CD4-positive, CD25-positive, alpha-beta regulatory T cell (primary cell): ENCODE results near the gene LZTS3. TPM values are rescaled to one million over a fixed set of nuclear protein-coding genes. Genes with fewer than 3 reads are reported as not detected.

Experiments
- ATAC-seq, 2 donors: fragments of 150-1000 bp; cut with Tn5 transposase; one replicate each; pipeline ENCODE4 v1.10.0; 2021; ENCODE audit warnings: low read depth in 2 of 2, moderate number of reproducible peaks in 2 of 2, moderate library complexity in 1 of 2
- DNase-seq, 3 donors: peaks; one replicate each; pipeline versions ENCODE4 v3.0.0 to v3.0.0-alpha.2; 2012 to 2022; ENCODE audit warnings: mixed read lengths in 1 of 3
- H3K27ac ChIP-seq: one replicate; pipeline ENCODE4 v1.7.0; 2013; ENCODE audit warnings: mild to moderate bottlenecking, low read length; ENCODE audit not compliant: insufficient read depth, poor library complexity, severe bottlenecking
- H3K27me3 ChIP-seq: one replicate; pipeline ENCODE4 v1.7.0; 2013; ENCODE audit warnings: low read length; ENCODE audit not compliant: control insufficient read depth, insufficient read depth
- H3K36me3 ChIP-seq: one replicate; pipeline ENCODE4 v1.7.0; 2013; ENCODE audit warnings: mild to moderate bottlenecking, low read length, moderate library complexity; ENCODE audit not compliant: control insufficient read depth, insufficient read depth
- H3K4me1 ChIP-seq: 2 replicates; pipeline ENCODE4 v1.7.0; 2013; ENCODE audit warnings: mild to moderate bottlenecking, low read length; ENCODE audit not compliant: insufficient read depth, control insufficient read depth, poor library complexity, severe bottlenecking
- H3K4me3 ChIP-seq: one replicate; pipeline ENCODE4 v1.7.0; 2013; ENCODE audit warnings: low read depth, mild to moderate bottlenecking, low read length, moderate library complexity
- H3K9me3 ChIP-seq, 2 experiments: 1 replicate in 1 of 2; 2 replicates in 1 of 2; pipeline ENCODE4 v1.7.0; 2013; ENCODE audit warnings: low read length in 2 of 2, mild to moderate bottlenecking in 1 of 2, moderate library complexity in 1 of 2; ENCODE audit not compliant: control insufficient read depth in 2 of 2
- H3K27ac Mint-ChIP-seq, 3 donors: one replicate each; pipeline ENCODE4 v1.8.0; 2020 to 2022; ENCODE audit warnings: mild to moderate bottlenecking in 3 of 3, mixed read lengths in 3 of 3, moderate library complexity in 2 of 3
- H3K27me3 Mint-ChIP-seq: one replicate; pipeline ENCODE4 v1.8.0; 2022; ENCODE audit warnings: mild to moderate bottlenecking, mixed read lengths
- H3K36me3 Mint-ChIP-seq: one replicate; pipeline ENCODE4 v1.8.0; 2020; ENCODE audit warnings: mixed read lengths
- H3K4me1 Mint-ChIP-seq, 4 donors: one replicate each; pipeline ENCODE4 v1.8.0; 2020 to 2022; ENCODE audit warnings: mixed read lengths in 4 of 4, mild to moderate bottlenecking in 1 of 4
- H3K4me3 Mint-ChIP-seq, 4 donors: one replicate each; pipeline ENCODE4 v1.8.0; 2020 to 2022; ENCODE audit warnings: mild to moderate bottlenecking in 4 of 4, mixed read lengths in 4 of 4, moderate library complexity in 3 of 4
- H3K9me3 Mint-ChIP-seq, 7 donors: one replicate each; pipeline ENCODE4 v1.8.0; 2020 to 2022; ENCODE audit warnings: mixed read lengths in 7 of 7, mild to moderate bottlenecking in 3 of 7, moderate library complexity in 2 of 7
- polyA plus RNA-seq, 4 donors: library from polyadenylated mRNA; unstranded; fragments of 300-500 nt; fragmentation: Illumina TruSeq; gene quantifications; one replicate each; pipeline ENCODE4 v1.2.3, GENCODE V29; 2021
- total RNA-seq: library from RNA; stranded (reverse); gene quantifications from one replicate; pipeline ENCODE4 v1.2.3, GENCODE V29; 2022

Gene LZTS3
- total and polyA plus RNA-seq, 5 donors from 2014 or later = 1.0 to 24.2 (median 1.1) TPM

DNA sequence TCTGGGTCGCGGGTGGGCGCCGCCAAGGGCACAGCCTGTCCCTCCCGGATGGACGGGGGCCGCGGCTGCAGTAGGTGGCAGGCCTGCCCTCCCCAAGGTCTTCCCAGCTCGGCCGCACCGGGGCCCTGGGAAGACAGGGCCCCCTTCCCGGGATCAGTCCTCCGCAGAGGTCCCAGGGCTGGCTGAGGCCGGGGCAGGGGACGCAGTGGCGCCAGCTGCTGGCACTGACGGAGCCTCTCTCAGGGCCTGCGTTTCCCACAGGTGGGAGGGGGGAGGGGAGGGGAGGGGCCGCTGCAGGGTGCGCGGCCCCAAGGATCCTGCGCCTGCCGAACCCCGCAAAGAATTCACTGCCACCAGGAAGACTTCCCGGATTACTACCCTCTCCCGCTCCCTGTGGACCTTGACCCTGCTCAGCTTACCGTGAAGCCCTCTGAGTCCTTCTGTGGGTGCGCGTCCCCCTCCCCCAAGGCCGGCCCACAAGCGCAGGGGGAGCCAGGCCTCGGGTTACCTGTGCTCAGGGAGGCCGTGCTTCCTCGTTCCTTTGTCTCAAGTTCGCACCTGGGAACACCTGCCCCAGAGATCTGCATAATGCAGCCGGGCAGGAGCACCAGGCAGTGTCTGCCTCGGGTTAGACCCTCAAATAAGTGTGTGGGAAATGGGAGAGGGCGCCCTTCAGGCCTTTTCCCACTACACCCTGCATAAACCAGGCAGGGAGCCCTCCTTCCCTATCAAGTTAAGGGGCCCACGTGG, 5.1 kb downstream of the LZTS3 start:
- H3K9me3 ChIP-seq = no peaks in the 10 kb centered on the region
- H3K27me3 Mint-ChIP-seq = peaks cover 51% of the 10 kb centered on the region
- H3K27ac ChIP-seq = no peak overlapping the region
- H3K4me1 ChIP-seq = peaks cover 14% of the 10 kb centered on the region
- H3K36me3 ChIP-seq = no peaks in the 10 kb centered on the region
- H3K36me3 Mint-ChIP-seq = no peaks in the 10 kb centered on the region
- no peak overlapping the region for H3K27ac Mint-ChIP-seq
- DNase-seq (no peak), ATAC-seq (no peak)
- peak overlapping the region in 2 of 4 donors; percentile 16 to 83 for H3K4me3 Mint-ChIP-seq
- H3K27me3 ChIP-seq = peaks cover 6% of the 10 kb centered on the region
- peaks cover 0 to 15% (median 0%) of the 10 kb centered on the region in 4 donors for H3K4me1 Mint-ChIP-seq
- H3K9me3 Mint-ChIP-seq = no peaks in the 10 kb centered on the region
- no peak overlapping the region for H3K4me3 ChIP-seq

DNA sequence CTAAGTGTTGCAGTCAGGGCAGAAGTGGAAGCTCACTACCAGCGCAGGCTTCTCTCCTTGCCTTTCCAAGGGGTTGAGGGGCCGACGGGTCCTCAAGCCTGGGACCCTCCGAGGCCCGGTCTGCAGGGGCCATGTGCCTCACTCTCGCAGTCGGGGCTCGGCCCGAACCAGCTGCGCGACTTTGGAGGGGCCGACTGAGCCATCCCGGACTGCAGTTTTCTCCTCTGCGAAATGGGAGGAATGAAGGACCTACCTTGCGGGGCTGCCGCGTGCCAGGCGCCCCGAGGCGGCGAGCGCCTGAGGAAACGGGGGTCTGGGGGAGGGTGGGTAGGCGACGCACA, 5.6 kb downstream of the LZTS3 start:
- Histone ChIP-seq H3K4me3 (no peak overlapping the region), H3K4me1 (peaks cover 12% of the 10 kb centered on the region), H3K27ac (no peak overlapping the region), H3K9me3 (no peaks in the 10 kb centered on the region), H3K27me3 (peaks cover 6% of the 10 kb centered on the region), H3K36me3 (no peaks in the 10 kb centered on the region)
- H3K36me3 Mint-ChIP-seq = no peaks in the 10 kb centered on the region
- no peak for ATAC-seq
- H3K4me1 Mint-ChIP-seq = peaks cover 0 to 14% (median 0%) of the 10 kb centered on the region in 4 donors
- no peak overlapping the region for H3K27ac Mint-ChIP-seq
- H3K9me3 Mint-ChIP-seq = no peaks in the 10 kb centered on the region
- H3K27me3 Mint-ChIP-seq = peaks cover 51% of the 10 kb centered on the region
- DNase-seq = no peak
- peak overlapping the region in 1 of 4 donors; percentile 67 for H3K4me3 Mint-ChIP-seq

DNA sequence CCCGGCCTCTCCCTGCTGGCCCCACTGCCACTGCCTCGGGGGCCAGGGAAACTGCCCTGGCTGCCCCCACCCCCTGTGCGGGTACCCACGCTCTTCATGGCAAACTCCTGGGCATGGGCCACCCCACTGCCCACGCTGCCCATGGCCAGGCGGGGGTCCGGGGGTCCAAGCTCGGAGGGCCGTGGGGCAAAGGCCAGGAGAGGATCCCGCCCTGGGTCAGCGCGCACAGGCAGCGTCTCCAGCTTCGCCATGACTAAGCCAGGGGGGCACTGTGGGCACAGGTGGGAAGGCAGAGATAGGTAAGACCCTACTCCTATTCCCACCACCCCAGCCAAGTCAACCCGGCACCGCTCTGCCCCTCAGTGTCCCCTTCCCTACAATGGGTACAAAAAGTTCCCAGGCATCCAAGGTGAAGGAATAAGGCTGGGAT, 6.4 kb downstream of the LZTS3 start:
- Mint-ChIP-seq H3K4me3 (peak overlapping the region in 1 of 4 donors; percentile 67), H3K27ac (no peak overlapping the region)
- no peak for ATAC-seq

DNA sequence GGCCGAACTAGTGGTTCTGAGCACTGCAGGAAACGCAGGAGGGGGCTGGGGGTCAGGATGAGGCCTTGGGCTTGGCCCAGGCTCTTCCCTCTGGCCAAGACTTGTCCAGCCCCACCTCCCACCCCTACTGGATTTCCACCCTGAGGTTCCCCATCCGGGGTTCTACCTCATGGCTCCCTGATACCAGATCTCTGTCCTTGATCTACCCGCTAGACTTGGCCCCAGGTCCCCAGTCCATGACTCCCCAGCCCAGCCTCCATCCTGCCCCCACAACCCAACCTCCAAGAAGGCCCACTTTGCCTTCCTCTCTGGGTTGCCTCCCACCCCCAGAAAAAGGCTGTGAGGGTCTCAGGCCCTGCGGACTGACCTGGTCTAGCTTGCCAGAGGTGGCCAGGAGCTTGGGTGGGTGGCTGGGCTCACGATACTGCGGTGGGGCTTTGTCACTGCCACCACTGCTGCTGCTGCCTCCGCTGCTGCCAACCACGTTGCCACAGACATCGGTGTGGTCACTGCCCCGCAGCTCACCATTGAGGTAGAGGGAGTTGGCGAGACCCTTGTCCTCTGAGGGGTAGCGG, 6.9 kb downstream of the LZTS3 start:
- no peak overlapping the region for H3K27ac Mint-ChIP-seq
- Histone ChIP-seq H3K27ac (no peak overlapping the region), H3K4me3 (no peak overlapping the region), H3K27me3 (peaks cover 3% of the 10 kb centered on the region), H3K4me1 (peaks cover 7% of the 10 kb centered on the region), H3K36me3 (no peaks in the 10 kb centered on the region), H3K9me3 (no peaks in the 10 kb centered on the region)
- peak overlapping the region in 1 of 4 donors; percentile 29 for H3K4me3 Mint-ChIP-seq
- no peak for DNase-seq
- H3K36me3 Mint-ChIP-seq = no peaks in the 10 kb centered on the region
- no peaks in the 10 kb centered on the region for H3K9me3 Mint-ChIP-seq
- peaks cover 40% of the 10 kb centered on the region for H3K27me3 Mint-ChIP-seq
- ATAC-seq = no peak
- H3K4me1 Mint-ChIP-seq = peaks cover 0 to 9% (median 0%) of the 10 kb centered on the region in 4 donors

More for the DNA sequence above, 6.4 kb downstream of the LZTS3 start:
- H3K36me3 Mint-ChIP-seq = no peaks in the 10 kb centered on the region
- no peak overlapping the region for H3K4me3 ChIP-seq
- H3K9me3 ChIP-seq = no peaks in the 10 kb centered on the region
- H3K4me1 ChIP-seq = peaks cover 7% of the 10 kb centered on the region
- no peak for DNase-seq
- no peaks in the 10 kb centered on the region for H3K9me3 Mint-ChIP-seq
- H3K36me3 ChIP-seq = no peaks in the 10 kb centered on the region
- peaks cover 3% of the 10 kb centered on the region for H3K27me3 ChIP-seq
- peaks cover 0 to 9% (median 0%) of the 10 kb centered on the region in 4 donors for H3K4me1 Mint-ChIP-seq
- H3K27ac ChIP-seq = no peak overlapping the region
- H3K27me3 Mint-ChIP-seq = peaks cover 44% of the 10 kb centered on the region

DNA sequence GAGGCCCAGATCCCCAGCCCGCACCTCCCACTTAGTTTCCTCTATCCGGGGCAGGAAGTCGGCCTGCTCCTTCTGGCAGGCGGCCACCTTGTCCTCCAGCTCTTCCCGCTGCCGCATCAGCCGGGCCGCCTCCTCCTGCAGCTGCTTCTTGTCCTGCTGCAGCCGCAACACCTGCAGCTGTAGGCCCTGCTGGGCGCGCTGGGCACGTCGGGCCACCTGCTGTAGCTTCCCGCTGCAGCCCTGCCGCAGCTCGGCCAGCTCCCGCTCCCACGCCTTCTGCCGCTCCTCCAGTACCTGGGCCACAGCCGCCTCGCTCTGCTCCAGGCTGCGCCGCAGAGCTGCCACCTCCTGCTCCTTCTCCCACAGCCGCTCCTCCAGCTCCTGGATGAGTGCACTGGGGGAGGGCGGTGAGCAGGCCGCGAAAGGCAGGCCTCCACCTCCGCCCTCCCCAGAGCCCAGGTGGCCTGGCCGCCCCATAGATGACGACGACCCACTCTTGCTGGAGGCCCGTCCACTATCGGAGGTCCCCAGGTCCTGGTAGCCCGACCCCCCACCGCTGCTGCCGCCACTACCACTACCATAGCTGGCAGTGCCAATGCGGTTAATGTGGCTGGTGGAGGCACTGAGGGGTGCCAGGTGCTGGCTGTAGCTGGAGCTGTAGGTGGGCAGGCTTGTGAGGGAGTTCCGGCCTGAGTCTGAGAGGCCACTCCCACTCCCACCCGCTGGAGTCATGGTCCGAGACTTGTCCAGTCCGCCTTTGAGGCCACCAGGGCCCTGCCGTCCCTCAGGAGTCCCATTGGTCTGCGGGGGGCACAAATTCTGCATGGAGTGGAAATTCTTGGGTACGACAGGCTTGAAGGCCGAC, 7.6 kb downstream of the LZTS3 start:
- Mint-ChIP-seq H3K4me1 (peaks cover 0 to 14% (median 0%) of the 10 kb centered on the region in 4 donors), H3K36me3 (no peaks in the 10 kb centered on the region), H3K4me3 (peak overlapping the region in 2 of 4 donors; percentile 15 to 29), H3K27me3 (peaks cover 33% of the 10 kb centered on the region), H3K27ac (no peak overlapping the region), H3K9me3 (no peaks in the 10 kb centered on the region)
- Histone ChIP-seq H3K4me3 (no peak overlapping the region), H3K36me3 (no peaks in the 10 kb centered on the region), H3K27ac (no peak overlapping the region), H3K9me3 (no peaks in the 10 kb centered on the region), H3K4me1 (peaks cover 7% of the 10 kb centered on the region), H3K27me3 (peaks cover 3% of the 10 kb centered on the region)
- DNase-seq = no peak
- no peak for ATAC-seq

DNA sequence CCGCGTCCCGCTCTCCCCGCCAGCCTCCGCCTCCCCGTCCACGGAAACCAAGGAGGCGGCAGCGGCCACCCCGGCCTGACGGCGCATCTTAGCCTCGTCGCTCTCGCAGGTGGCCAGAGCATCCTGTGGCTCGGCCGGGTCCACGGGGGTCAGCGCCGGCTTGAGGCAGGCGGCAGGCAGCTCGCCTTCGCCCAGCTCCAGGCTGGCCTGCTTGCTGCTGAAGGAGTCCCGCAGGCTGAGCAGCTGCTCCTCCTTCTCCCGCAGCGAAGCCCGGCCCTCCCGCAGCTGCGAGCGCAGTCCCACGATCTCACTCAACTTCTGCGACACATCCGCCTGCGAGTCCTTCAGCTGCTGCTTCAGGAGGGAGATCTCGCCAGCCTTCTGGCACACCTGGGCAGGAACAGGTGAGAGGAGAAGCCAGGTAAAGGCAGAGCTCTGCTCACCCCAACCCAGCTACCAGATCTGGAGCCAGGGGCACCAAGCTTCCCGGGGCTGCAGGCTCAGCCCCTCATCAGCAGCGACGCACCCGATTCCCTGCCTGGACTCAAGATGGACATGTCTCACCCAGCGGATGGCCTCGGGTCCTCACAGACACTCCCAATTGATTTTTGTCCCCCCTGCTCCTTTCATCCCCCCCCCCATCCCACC, 8.5 kb downstream of the LZTS3 start:
- Mint-ChIP-seq H3K9me3 (no peaks in the 10 kb centered on the region), H3K27me3 (peaks cover 32% of the 10 kb centered on the region), H3K36me3 (no peaks in the 10 kb centered on the region), H3K4me3 (peak overlapping the region in 1 of 4 donors; percentile 15), H3K27ac (no peak overlapping the region), H3K4me1 (peaks cover 0 to 15% (median under 1%) of the 10 kb centered on the region in 4 donors)
- Histone ChIP-seq H3K27ac (no peak overlapping the region), H3K4me1 (peaks cover 12% of the 10 kb centered on the region), H3K36me3 (no peaks in the 10 kb centered on the region), H3K4me3 (no peak overlapping the region), H3K9me3 (no peaks in the 10 kb centered on the region), H3K27me3 (peaks cover 3% of the 10 kb centered on the region)
- no peak for ATAC-seq
- no peak for DNase-seq

DNA sequence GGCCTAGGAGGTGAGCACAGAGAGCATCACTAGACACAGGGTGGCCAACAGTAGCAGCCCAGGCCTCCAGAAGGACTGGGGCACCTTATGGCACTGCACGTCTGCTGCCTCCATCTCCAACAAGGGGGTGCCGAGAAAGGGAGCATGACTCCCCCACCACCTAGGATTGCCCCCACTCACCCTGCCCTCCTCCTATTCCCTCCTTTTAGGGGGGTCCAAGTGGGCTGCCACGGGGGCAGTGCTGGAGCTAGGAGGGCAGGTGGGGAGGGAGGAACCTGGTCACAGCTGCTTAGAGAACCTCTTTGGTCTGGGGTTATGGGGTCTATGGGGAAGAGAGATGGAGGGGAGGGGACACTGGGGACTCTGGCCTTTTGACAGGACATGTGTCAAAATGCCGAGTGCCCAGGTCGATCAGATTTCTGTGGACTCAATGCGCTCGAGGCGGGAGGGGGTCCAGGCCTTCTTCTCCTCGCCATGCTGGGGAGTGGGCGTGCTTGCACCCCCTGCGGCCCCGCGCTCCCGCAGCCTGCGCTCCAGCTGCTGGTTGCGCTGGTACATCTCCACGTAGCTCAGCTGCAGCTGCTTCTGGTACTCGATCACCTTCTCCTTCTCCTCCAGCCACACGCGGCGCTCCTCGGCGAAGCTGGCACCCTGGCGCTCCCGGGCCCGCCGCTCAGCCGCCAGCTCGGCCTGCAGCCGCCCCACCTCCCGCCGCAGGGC, 9.1 kb downstream of the LZTS3 start:
- no peak overlapping the region for H3K27ac Mint-ChIP-seq
- peak overlapping the region in 1 of 4 donors; percentile 75 for H3K4me3 Mint-ChIP-seq

More for the DNA sequence above, 9.1 kb downstream of the LZTS3 start:
- Histone ChIP-seq H3K9me3 (no peaks in the 10 kb centered on the region), H3K4me1 (peaks cover 13% of the 10 kb centered on the region), H3K36me3 (no peaks in the 10 kb centered on the region), H3K4me3 (no peak overlapping the region), H3K27ac (no peak overlapping the region), H3K27me3 (peaks cover 3% of the 10 kb centered on the region)
- ATAC-seq = no peak
- H3K9me3 Mint-ChIP-seq = no peaks in the 10 kb centered on the region
- peaks cover 28% of the 10 kb centered on the region for H3K27me3 Mint-ChIP-seq
- DNase-seq = no peak
- no peaks in the 10 kb centered on the region for H3K36me3 Mint-ChIP-seq
- peaks cover 0 to 20% (median 3%) of the 10 kb centered on the region in 4 donors for H3K4me1 Mint-ChIP-seq
